Medulla oblongata (tissue), 1 donor: ENCODE measurements around the gene SLC35A4.
"Not testable (repeated sequence)": the region's sequence is repeated elsewhere in the genome, so short reads cannot be mapped to it uniquely, and the experiment has no call there.

Experiments used
- DNase-seq: peaks from one replicate; pipeline ENCODE4 v3.0.0-alpha.2; 2015; ENCODE audit errors: extremely low spot score

The SLC35A4 gene

GRCh38 chr5:140590861-140591260, 26.2 kb downstream of the SLC35A4 start:
- DNase-seq: no peak

- DNase-seq: no peak
Observed at GRCh38 chr5:140591747-140592372, 27.2 kb downstream of the SLC35A4 start.

- DNase-seq: not testable (repeated sequence)
Observed at GRCh38 chr5:140593070-140593469, 28.4 kb downstream of the SLC35A4 start.

GRCh38 chr5:140594169-140594568, 29.5 kb downstream of the SLC35A4 start:
- DNase-seq: no peak

GRCh38 chr5:140595538-140596300, 31.1 kb downstream of the SLC35A4 start:
- DNase-seq: peak; percentile 89

- DNase-seq: peak; percentile 77
Observed at GRCh38 chr5:140596321-140596741, 31.7 kb downstream of the SLC35A4 start.

- no peak for DNase-seq
Observed at GRCh38 chr5:140598836-140599235, 34.2 kb downstream of the SLC35A4 start.

- no peak for DNase-seq
Observed at GRCh38 chr5:140600096-140600495, 35.5 kb downstream of the SLC35A4 start.

- DNase-seq: no peak
Observed at GRCh38 chr5:140602147-140602546, 37.5 kb downstream of the SLC35A4 start.

GRCh38 chr5:140603446-140603698, 38.7 kb downstream of the SLC35A4 start:
- DNase-seq: not testable (repeated sequence)

- no peak for DNase-seq
Observed at GRCh38 chr5:140603734-140604133, 39.1 kb downstream of the SLC35A4 start.

- no peak for DNase-seq
Observed at GRCh38 chr5:140605879-140606278, 41.3 kb downstream of the SLC35A4 start.

- no peak for DNase-seq
Observed at GRCh38 chr5:140607031-140607430, 42.4 kb downstream of the SLC35A4 start.

GRCh38 chr5:140608722-140609121, 44.1 kb downstream of the SLC35A4 start:
- DNase-seq: no peak

GRCh38 chr5:140609126-140609525, 44.5 kb downstream of the SLC35A4 start:
- peak; percentile 36 for DNase-seq

- DNase-seq: no peak
Observed at GRCh38 chr5:140611020-140611521, 46.4 kb downstream of the SLC35A4 start.
